Panc1 (cell line): ENCODE results near the gene HNF1A.

Source experiments
- CTCF ChIP-seq: fragments of 450-650 bp; IDR thresholded peaks from 2 replicates; pipeline ENCODE4 v1.5.1; 2017; ENCODE audit warnings: mild to moderate bottlenecking
- POLR2AphosphoS5 ChIP-seq: IDR thresholded peaks from 2 replicates; pipeline ENCODE4 v1.6.1; 2012; ENCODE audit warnings: mild to moderate bottlenecking, low read depth, low read length, moderate library complexity
- REST ChIP-seq, 2 experiments: IDR thresholded peaks; 2 replicates each; pipeline ENCODE4 v1.6.1; 2011 to 2012; ENCODE audit warnings: low read depth in 2 of 2, control low read depth in 1 of 2, low read length in 1 of 2, mild to moderate bottlenecking in 1 of 2, moderate library complexity in 1 of 2; ENCODE audit not compliant: insufficient read depth in 1 of 2
- SIN3A ChIP-seq: IDR thresholded peaks from 2 replicates; pipeline ENCODE4 v1.6.1; 2012; ENCODE audit warnings: low read depth, mild to moderate bottlenecking, low read length, moderate library complexity, borderline replicate concordance; ENCODE audit not compliant: insufficient read depth

DNA sequence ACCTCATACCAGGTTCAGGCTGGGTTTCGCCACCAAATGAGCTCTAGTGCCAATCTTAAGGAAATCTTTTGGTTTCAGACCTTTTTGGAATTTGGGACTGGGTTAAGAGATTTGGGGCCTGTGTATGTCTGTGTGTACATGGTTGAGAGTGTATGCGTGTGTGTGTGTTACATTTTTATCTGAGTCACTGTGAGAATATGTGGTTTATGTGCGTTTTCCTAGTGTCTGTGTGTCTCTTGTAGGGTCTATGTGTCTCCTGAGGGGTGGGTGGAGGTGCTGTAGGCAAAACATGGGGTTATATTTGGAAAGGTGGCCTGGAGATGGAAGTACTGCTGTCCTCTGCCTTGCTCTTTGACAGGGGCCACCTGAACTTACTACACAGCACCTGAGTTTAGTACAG is 20.1 kb downstream of the HNF1A start:
- TF ChIP-seq CTCF (no peak), POLR2AphosphoS5 (no peak), SIN3A (no peak), REST (IDR thresholded peaks at IDR 0.05; ENCODE audit: insufficient read depth in 1 of 2, low read depth in 2 of 2, low read length in 1 of 2) (no peak)
